ENCODE measurements around the gene CCDC57. TPM values are rescaled to one million over a fixed set of nuclear protein-coding genes. Genes with fewer than 3 reads are reported as not detected.

The CCDC57 gene
- total RNA-seq, 1 experiment from 2014 or later: 140 TPM

DNA sequence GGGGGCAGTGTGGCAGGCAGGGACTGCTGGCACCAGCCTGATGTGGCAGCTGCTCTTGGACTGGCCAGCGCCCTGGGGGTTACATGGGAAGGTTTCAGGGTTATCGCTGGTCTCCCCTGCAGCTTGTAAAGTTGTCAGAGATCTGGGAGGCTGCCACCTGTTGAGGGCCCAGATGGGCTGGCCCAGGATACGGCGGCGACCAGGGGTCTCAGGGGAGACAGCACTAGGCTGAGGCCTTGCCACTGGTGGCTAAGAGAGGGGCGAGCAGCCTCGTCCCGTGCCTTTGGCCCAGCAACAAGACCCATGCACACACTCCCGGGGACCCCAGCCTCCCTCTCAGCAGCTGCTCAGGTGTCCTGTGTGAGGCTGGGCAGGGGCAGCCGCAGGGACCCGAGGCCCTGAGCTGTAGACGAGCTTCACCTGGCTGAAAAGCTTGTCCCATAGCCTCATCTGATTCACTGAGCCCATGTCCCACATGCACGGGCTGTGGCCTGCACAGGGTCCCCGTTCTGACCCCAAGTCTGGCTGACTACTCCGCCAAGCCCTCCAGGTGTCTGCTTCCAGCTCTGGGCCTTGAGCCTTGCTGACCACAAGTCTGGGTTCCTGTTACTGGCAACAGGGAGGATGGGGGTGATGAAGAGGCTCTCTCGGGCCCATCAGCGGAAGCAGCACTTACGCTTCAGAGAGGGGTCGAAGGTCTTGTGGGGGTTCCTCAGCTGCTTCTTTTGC, 153.2 kb downstream of the CCDC57 start:
- no peak for DNase-seq
- Histone ChIP-seq H3F3A (ENCODE audit: insufficient read depth, low read depth) (no peaks in the 10 kb centered on the region), H3K27ac (no peak overlapping the region), H3K27me3 (ENCODE audit: insufficient read depth, low read depth) (no peaks in the 10 kb centered on the region), H3K4me3 (no peak overlapping the region), H3K79me2 (ENCODE audit: low read depth) (0 out of 2 replicates have a peak, but pooled peaks cover 8% of the 10 kb centered on the region), H4K20me1 (ENCODE audit: insufficient read depth) (no peaks in the 10 kb centered on the region), H3K9me3 (ENCODE audit: insufficient read depth, low read depth) (no peaks in the 10 kb centered on the region), H3K4me1 (replicated peaks; ENCODE audit: insufficient read depth) (0 out of 2 replicates have a peak, but pooled peaks cover 5% of the 10 kb centered on the region), H3K9me2 (ENCODE audit: insufficient read depth) (no peaks in the 10 kb centered on the region), H3K4me2 (no peak overlapping the region), H2AFZ (no peak overlapping the region), H3K36me3 (ENCODE audit: low read depth) (no peaks in the 10 kb centered on the region)
- TF ChIP-seq EZH2 (IDR thresholded peaks at IDR 0.05; ENCODE audit: low read depth) (no peak), CTCF (conservative IDR thresholded peaks at IDR 0.05) (no peak)
- intact Hi-C loops (cut with micrococcal nuclease; ENCODE audit: unreplicated experiment): no loop called here
- ChIA-PET POLR2A (ENCODE audit: unreplicated experiment) (interaction anchor here (0.6 kb wide), 2 partner anchors 22 to 239 kb away, joined by 6 to 10 read pairs; partner anchors contain the start of gene DCXR), CTCF (no interaction called here)
- no TSS peak for BruUV-seq (replicated peaks)

- no peaks in the 10 kb centered on the region for H4K20me1 ChIP-seq (ENCODE audit: insufficient read depth)
- H3K79me2 ChIP-seq (ENCODE audit: low read depth): 0 out of 2 replicates have a peak, but pooled peaks cover 3% of the 10 kb centered on the region
- no peak for TF ChIP-seq EZH2 (IDR thresholded peaks at IDR 0.05; ENCODE audit: low read depth)
- no peak for TF ChIP-seq CTCF (conservative IDR thresholded peaks at IDR 0.05)
- CTCF ChIA-PET: no interaction called here
- no peak overlapping the region for H3K4me2 ChIP-seq
- no TSS peak for BruUV-seq (replicated peaks)
- no peaks in the 10 kb centered on the region for H3F3A ChIP-seq (ENCODE audit: insufficient read depth, low read depth)
- POLR2A ChIA-PET (ENCODE audit: unreplicated experiment): interaction anchor here (0.6 kb wide), 1 partner anchor 21 kb away, joined by 6 read pairs; the partner anchor contains the start of gene DCXR
- H3K9me3 ChIP-seq (ENCODE audit: insufficient read depth, low read depth): no peaks in the 10 kb centered on the region
- 0 out of 2 replicates have a peak, but pooled peaks cover under 1% of the 10 kb centered on the region for H3K4me1 ChIP-seq (replicated peaks; ENCODE audit: insufficient read depth)
- intact Hi-C loops (cut with micrococcal nuclease; ENCODE audit: unreplicated experiment): no loop called here
- H3K36me3 ChIP-seq (ENCODE audit: low read depth): no peaks in the 10 kb centered on the region
- no peak overlapping the region for H2AFZ ChIP-seq
- H3K27ac ChIP-seq: no peak overlapping the region
- H3K9me2 ChIP-seq (ENCODE audit: insufficient read depth): no peaks in the 10 kb centered on the region
- no peak overlapping the region for H3K4me3 ChIP-seq
- no peaks in the 10 kb centered on the region for H3K27me3 ChIP-seq (ENCODE audit: insufficient read depth, low read depth)
- no peak for DNase-seq
Observed at GRCh38 chr17:82058855-82059249, 153.8 kb downstream of the CCDC57 start.

- no peaks in the 10 kb centered on the region for H3F3A ChIP-seq (ENCODE audit: insufficient read depth, low read depth)
- no peaks in the 10 kb centered on the region for H3K27me3 ChIP-seq (ENCODE audit: insufficient read depth, low read depth)
- H3K9me3 ChIP-seq (ENCODE audit: insufficient read depth, low read depth): no peaks in the 10 kb centered on the region
- no peaks in the 10 kb centered on the region for H3K4me1 ChIP-seq (replicated peaks; ENCODE audit: insufficient read depth)
- H3K4me2 ChIP-seq: no peak overlapping the region
- H4K20me1 ChIP-seq (ENCODE audit: insufficient read depth): no peaks in the 10 kb centered on the region
- DNase-seq: no peak
- H3K79me2 ChIP-seq (ENCODE audit: low read depth): no peaks in the 10 kb centered on the region
- no peaks in the 10 kb centered on the region for H3K36me3 ChIP-seq (ENCODE audit: low read depth)
- TF ChIP-seq EZH2 (IDR thresholded peaks at IDR 0.05; ENCODE audit: low read depth): no peak
- no peak for TF ChIP-seq CTCF (conservative IDR thresholded peaks at IDR 0.05)
- no peak overlapping the region for H3K27ac ChIP-seq
- H3K9me2 ChIP-seq (ENCODE audit: insufficient read depth): no peaks in the 10 kb centered on the region
- BruUV-seq (replicated peaks): no TSS peak
- intact Hi-C loops (cut with micrococcal nuclease; ENCODE audit: unreplicated experiment): no loop called here
- ChIA-PET POLR2A (ENCODE audit: unreplicated experiment) (no interaction called here), CTCF (no interaction called here)
- no peak overlapping the region for H2AFZ ChIP-seq
- H3K4me3 ChIP-seq: no peak overlapping the region
Observed at GRCh38 chr17:82058230-82058854, 154.3 kb downstream of the CCDC57 start.

All from PC-9 (cell line).